Suprapubic skin (tissue), 4 donors: Measurements from ENCODE around the gene XBP1.

ENCODE experiments used
- CTCF ChIP-seq, 2 donors: fragments of 200-600 bp in 1 of 2; fragments of 450-650 bp in 1 of 2; sonication (generic) in 1 of 2; IDR thresholded peaks; one replicate each; pipeline ENCODE4 v1.5.1; 2016 to 2019; ENCODE audit warnings: antibody characterized with exemption in 2 of 2, mild to moderate bottlenecking in 1 of 2, moderate library complexity in 1 of 2
- POLR2A ChIP-seq, 2 donors: fragments of 450-650 bp; IDR thresholded peaks; one replicate each; pipeline ENCODE4 v1.6.1; 2017; ENCODE audit warnings: antibody characterized with exemption in 2 of 2, mild to moderate bottlenecking in 2 of 2, moderate library complexity in 2 of 2
- POLR2AphosphoS5 ChIP-seq, 3 donors: sonication (generic); formaldehyde crosslinking; IDR thresholded peaks; one replicate each; pipeline ENCODE4 v1.6.1; 2017; ENCODE audit warnings: antibody characterized with exemption in 3 of 3

- TF ChIP-seq CTCF (IDR thresholded peaks at IDR 0.05) = no peak
- no peak for TF ChIP-seq POLR2AphosphoS5 (IDR thresholded peaks at IDR 0.05)
- no peak for TF ChIP-seq POLR2A (IDR thresholded peaks at IDR 0.05)
Measured at GRCh38 chr22:28826921-28827320, 26.6 kb upstream of the XBP1 start.
